GDM1 (cell line): ENCODE data around the gene ZNF493.

ENCODE experiments used
- DNase-seq: peaks from one replicate; lab custom pipeline; 2025; lab: John Stamatoyannopoulos, UW

ZNF493 gene

DNA sequence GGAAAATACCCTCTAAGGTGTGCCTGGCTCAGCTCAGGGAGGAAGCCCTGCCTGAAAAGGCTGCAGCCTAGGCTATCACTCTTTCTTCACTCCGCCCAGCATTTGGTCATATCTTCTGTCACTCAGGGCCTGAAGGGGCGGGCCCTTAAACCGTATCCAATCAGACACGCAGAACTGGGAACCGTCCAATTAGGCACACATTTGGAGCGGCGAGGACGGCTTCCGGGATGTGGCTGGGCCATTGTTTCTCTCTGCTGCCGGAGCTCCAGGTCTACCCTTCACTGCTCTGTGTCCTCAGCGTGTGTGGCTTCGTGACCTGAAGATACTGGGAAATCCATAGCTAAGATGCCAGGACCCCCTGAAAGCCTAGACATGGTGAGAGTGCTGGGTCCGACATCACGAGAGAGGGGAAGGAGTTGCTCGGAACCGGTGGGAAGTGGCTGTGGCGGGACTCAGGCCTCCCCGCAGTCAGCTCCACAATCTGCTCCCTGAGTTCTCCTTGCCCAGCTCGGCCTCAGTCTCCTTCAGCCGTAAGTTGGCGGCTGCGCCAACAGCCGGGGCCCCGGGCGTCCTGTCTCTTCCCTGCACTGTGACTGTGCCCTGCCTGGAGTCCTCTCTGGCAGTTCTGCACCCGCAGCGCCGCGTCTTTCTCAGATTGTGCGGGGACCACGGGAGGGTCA, at the start of gene ZNF493:
Gene ZNF493 (plus strand): TSS at position 241 of the 680 bp plus-strand sequence. CDS start 105 bp downstream, at position 346.
- peak; percentile 88 for DNase-seq

- no peak for DNase-seq
These were observed 44.1 kb upstream of the ZNF493 start for GRCh38 chr19:21352830-21353229.

- peak; percentile 88 for DNase-seq
These were observed 38.0 kb upstream of the ZNF493 start, which contains the start of gene ZNF738 for GRCh38 chr19:21358768-21359451. Gene ZNF738 (plus strand): TSS chr19:21359000. CDS start chr19:21359141, 141 bp downstream.

GRCh38 chr19:21362291-21362690, 34.6 kb upstream of the ZNF493 start:
- no peak for DNase-seq

GRCh38 chr19:21383980-21384582, 12.9 kb upstream of the ZNF493 start:
- no peak for DNase-seq

GRCh38 chr19:21396121-21396520, 812 bp upstream of the ZNF493 start:
- DNase-seq = no peak

DNA sequence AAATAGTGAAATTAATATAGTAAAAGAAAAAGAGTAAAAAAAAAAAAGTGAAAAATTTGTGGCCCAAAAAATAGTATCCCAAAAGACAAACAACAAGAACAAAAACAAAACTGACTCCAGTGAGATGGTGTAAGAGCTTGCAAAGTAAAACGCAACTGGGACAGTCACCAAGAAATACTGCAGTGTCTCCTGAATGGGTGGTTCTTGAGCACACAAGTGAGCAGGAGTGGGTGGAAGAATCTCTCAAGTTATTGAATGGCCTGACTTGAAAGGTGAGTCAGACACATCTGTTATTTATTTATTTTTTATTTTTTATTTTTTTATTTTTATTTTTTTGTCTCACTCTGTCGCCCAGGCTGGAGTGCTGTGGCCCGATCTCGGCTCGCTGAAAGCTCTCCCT, 1.9 kb downstream of the ZNF493 start:
- no peak for DNase-seq

GRCh38 chr19:21402303-21402985, 5.5 kb downstream of the ZNF493 start:
- no peak for DNase-seq

DNA sequence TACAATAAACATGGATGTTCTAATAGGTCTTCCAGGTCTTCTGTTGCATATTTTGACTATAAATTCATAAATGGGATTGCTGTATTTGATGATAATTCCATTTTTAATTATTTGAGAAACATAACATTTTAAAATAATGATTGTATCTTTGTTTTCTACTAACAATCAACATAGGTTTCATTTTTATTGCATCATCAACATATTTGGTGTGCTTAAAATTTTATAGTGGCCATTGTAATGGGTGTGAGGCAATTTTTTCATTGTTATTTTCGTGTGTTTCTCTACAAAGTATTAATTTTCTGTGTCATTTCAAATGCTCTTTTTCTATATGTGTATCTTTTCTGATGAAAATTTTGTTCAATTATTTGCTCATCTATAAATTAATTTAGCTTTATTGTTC, 13.2 kb downstream of the ZNF493 start:
- DNase-seq = no peak

- DNase-seq = no peak
These were observed 25.3 kb downstream of the ZNF493 start for GRCh38 chr19:21422244-21422643.

DNA sequence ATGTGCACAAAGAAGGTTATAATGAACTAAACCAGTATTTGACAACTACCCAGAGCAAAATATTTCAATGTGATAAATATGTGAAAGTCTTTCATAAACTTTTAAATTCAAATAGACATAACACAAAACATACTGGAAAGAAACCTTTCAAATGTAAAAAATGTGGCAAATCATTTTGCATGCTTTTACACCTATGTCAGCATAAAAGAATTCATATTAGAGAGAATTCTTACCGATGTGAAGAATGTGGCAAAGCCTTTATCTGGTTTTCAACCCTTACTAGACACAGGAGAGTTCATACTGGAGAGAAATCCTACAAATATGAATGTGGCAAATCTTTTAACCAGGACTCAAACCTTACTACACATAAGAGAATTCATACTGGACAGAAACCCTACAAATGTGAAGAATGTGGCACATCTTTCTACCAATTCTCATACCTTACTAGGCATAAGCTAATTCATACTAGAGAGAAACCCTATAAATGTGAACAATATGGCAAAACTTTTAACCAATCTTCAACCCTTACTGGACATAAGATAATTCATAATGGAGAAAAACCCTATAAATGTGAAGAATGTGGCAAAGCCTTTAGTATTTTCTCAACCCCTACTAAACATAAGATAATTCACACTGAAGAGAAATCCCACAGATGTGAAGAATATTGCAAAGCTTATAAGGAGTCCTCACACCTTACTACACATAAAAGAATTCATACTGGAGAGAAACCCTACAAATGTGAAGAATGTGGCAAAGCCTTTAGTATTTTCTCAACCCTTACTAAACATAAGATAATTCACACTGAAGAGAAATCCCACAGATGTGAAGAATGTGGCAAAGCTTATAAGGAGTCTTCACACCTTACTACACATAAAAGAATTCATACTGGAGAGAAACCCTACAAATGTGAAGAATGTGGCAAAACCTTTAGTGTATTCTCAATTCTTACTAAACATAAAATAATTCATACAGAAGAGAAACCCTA, 26.4 kb downstream of the ZNF493 start:
- no peak for DNase-seq

- no peak for DNase-seq
These were observed 33.7 kb downstream of the ZNF493 start for GRCh38 chr19:21430675-21431074.

DNA sequence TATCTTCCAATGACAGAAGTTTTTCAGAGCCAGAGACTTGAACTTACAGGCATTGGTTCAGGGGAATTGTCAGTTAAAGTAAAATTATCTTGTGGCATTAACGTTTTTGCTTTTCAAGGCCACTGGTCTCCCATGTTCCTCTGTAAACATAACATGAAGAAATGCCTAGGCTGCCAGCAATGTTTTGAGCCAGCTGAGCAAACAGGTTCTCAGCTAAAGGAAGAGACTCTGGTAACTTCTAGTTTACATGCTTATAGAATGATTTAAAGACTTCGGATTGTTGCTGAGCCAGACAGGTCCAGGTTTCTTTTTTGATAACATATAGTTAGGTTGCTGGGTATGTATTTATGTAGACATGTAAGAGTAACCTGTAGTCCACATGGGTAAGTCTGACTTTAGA, 35.7 kb downstream of the ZNF493 start:
- DNase-seq = no peak

- no peak for DNase-seq
These were observed 37.6 kb downstream of the ZNF493 start for GRCh38 chr19:21434516-21434915.

DNA sequence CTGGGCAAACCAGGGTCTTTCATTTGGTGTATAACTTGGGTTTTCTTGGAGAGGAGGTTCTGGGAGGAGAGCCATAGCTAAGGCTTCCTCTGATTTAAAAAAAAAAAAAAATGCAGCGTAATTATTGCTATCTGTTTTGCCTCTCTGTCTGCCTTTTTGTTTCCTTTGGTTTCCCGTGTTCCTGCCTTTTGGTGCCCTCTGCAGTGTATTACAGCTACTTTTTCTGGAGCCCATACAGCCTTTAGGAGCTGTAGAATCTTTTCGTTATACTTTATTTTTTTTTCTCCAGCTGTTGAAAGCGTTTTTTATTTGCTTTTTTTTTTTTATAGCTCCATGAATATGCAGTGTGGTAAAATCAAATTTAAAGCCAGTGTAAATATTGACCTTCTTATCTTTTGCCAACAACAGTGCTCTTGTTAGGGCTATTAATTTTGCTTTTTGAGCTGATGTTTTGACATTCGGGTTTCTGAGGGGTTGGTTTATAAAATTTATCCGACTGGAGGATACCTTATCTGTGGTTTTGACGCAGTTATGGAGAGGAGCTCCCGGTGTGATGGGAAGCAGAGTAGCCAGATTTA, 38.1 kb downstream of the ZNF493 start:
- DNase-seq = no peak

- DNase-seq = no peak
These were observed 42.3 kb downstream of the ZNF493 start for GRCh38 chr19:21439201-21439751.

DNA sequence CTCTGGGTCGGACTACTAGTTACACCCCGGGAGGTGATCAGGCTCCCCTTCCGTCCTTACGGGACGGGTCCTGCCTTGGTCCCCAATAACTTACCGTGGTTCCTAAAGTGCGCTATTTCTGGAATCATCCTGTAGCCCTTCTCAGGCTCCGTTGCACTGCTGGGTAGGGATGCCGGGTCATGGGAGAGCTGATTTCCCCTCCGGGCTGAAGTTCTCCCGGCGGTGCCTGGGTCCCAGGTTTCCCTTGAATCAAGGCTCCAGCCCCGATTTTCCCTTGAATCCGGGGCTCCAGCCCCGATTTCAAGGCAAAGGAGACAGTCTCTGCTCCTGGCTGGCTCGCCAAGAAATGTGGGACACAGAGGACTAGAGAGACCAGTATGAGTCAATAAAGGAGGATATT, 43.4 kb downstream of the ZNF493 start:
- DNase-seq = no peak

DNA sequence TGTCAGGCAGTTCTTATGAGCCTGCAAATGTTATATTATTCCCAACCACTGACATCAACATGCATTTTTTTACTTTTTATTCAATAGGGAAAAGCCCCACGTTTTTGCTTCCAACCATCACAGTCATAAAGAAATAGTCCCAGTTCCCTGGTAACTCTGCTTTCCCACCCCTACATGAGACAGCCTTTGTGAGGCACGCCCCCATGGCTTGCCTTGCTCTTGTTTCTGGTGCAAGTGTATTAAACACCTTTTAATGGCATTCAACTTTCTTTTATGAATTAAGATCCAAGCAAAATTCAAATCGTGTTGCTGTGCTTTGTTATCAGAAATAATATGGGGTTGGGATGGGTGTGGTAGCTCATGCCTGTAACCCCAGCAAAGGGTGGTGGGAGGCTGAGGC, 54.3 kb downstream of the ZNF493 start:
- no peak for DNase-seq

GRCh38 chr19:21454901-21455300, 58.0 kb downstream of the ZNF493 start:
- DNase-seq = no peak

- no peak for DNase-seq
These were observed 63.8 kb downstream of the ZNF493 start for GRCh38 chr19:21460686-21461085.

DNA sequence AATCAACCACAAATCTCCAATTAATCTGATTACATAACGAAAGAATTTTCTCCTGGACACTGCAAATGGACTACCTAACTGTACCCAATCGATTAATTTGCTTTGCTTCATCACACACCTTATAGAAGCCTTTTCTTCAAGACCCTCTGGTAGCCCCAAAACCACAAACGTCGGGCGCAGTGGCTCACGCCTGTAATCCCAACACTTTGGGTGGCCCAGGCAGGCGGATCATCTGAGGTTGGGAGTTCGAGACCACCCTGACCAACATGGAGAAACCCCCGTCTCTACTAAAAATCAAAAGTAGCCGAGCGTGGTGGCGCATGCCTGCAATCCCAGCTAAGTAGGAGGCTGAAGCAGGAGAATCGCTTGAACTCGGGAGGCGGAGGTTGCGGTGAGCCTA, 65.6 kb downstream of the ZNF493 start:
- DNase-seq = no peak
